H9 (cell line): Measurements from ENCODE around the gene CHMP4B. TPM values are rescaled to one million over a fixed set of nuclear protein-coding genes. Genes with fewer than 3 reads are reported as not detected.

ENCODE experiments used
- DNase-seq: peaks from one replicate; pipeline ENCODE4 v3.0.0-alpha.2; 2017
- H2AFZ ChIP-seq: one replicate; pipeline ENCODE4 v1.6.1; 2013; ENCODE audit warnings: mild to moderate bottlenecking, low read length, control low read depth, moderate library complexity
- H2AK5ac ChIP-seq: 2 replicates; pipeline ENCODE4 v1.6.1; 2013; ENCODE audit warnings: low read length, control low read depth, mixed read lengths; ENCODE audit not compliant: insufficient read length
- H2BK120ac ChIP-seq: one replicate; pipeline ENCODE4 v1.6.1; 2013; ENCODE audit warnings: low read depth, mild to moderate bottlenecking, low read length, control low read depth, inconsistent platforms; ENCODE audit not compliant: poor library complexity, severe bottlenecking
- H2BK12ac ChIP-seq: 2 replicates; pipeline ENCODE4 v1.6.1; 2013; ENCODE audit warnings: low read length, control low read depth, mixed read lengths, low read depth; ENCODE audit not compliant: insufficient read length
- H2BK15ac ChIP-seq: 2 replicates; pipeline ENCODE4 v1.6.1; 2013; ENCODE audit warnings: low read depth, low read length, control low read depth
- H2BK20ac ChIP-seq: one replicate; pipeline ENCODE4 v1.6.1; 2013; ENCODE audit warnings: low read depth, mild to moderate bottlenecking, low read length, control low read depth, inconsistent platforms; ENCODE audit not compliant: poor library complexity, severe bottlenecking
- H2BK5ac ChIP-seq: 2 replicates; pipeline ENCODE4 v1.6.1; 2013; ENCODE audit warnings: low read length, control low read depth, mixed read lengths; ENCODE audit not compliant: insufficient read length
- H3K14ac ChIP-seq: 2 replicates; pipeline ENCODE4 v1.6.1; 2013; ENCODE audit warnings: low read length, control low read depth; ENCODE audit not compliant: insufficient read depth
- H3K18ac ChIP-seq: 2 replicates; pipeline ENCODE4 v1.6.1; 2013; ENCODE audit warnings: low read depth, mild to moderate bottlenecking, mixed read lengths, low read length, control low read depth; ENCODE audit not compliant: insufficient read length
- H3K23ac ChIP-seq: 2 replicates; pipeline ENCODE4 v1.6.1; 2013; ENCODE audit warnings: low read length, control low read depth, mixed read lengths, low read depth; ENCODE audit not compliant: insufficient read length
- H3K23me2 ChIP-seq: 2 replicates; pipeline ENCODE4 v1.6.1; 2013; ENCODE audit warnings: low read depth, mild to moderate bottlenecking, mixed read lengths, low read length, control low read depth; ENCODE audit not compliant: insufficient read length, poor library complexity, severe bottlenecking
- H3K27ac ChIP-seq: 2 replicates; pipeline ENCODE4 v1.5.1; 2013; ENCODE audit warnings: low read length, control low read depth, mixed read lengths, low read depth; ENCODE audit not compliant: insufficient read length
- H3K27me3 ChIP-seq: 2 replicates; pipeline ENCODE4 v1.6.1; 2013; ENCODE audit warnings: low read length, control low read depth, inconsistent platforms; ENCODE audit not compliant: insufficient read depth
- H3K4ac ChIP-seq: 2 replicates; pipeline ENCODE4 v1.6.1; 2013; ENCODE audit warnings: low read depth, mild to moderate bottlenecking, control low read depth, inconsistent platforms, low read length, moderate library complexity
- H3K4me1 ChIP-seq: 2 replicates; pipeline ENCODE4 v1.6.1; 2013; ENCODE audit warnings: low read length, control low read depth, inconsistent platforms; ENCODE audit not compliant: insufficient read depth
- H3K4me2 ChIP-seq: 2 replicates; pipeline ENCODE4 v1.6.1; 2013; ENCODE audit warnings: low read length, control low read depth, mixed read lengths; ENCODE audit not compliant: insufficient read length, insufficient read depth
- H3K56ac ChIP-seq: 2 replicates; pipeline ENCODE4 v1.6.1; 2013; ENCODE audit warnings: low read depth, mild to moderate bottlenecking, mixed read lengths, low read length, control low read depth; ENCODE audit not compliant: insufficient read length
- H3K79me1 ChIP-seq: 2 replicates; pipeline ENCODE4 v1.6.1; 2013; ENCODE audit warnings: low read depth, mild to moderate bottlenecking, moderate library complexity, low read length, control low read depth, inconsistent platforms; ENCODE audit not compliant: insufficient read depth, poor library complexity, severe bottlenecking
- H3K79me2 ChIP-seq: 2 replicates; pipeline ENCODE4 v1.6.1; 2013; ENCODE audit warnings: low read length, control low read depth, inconsistent platforms; ENCODE audit not compliant: insufficient read depth
- H3K9ac ChIP-seq: 2 replicates; pipeline ENCODE4 v1.6.1; 2013; ENCODE audit warnings: low read length, control low read depth, mixed read lengths; ENCODE audit not compliant: insufficient read length; ENCODE audit errors: extremely low read depth
- H3K9me3 ChIP-seq: one replicate; pipeline ENCODE4 v1.6.1; 2013; ENCODE audit warnings: low read depth, low read length, inconsistent platforms; ENCODE audit not compliant: control insufficient read depth
- H3T11ph ChIP-seq: one replicate; pipeline ENCODE4 v1.6.1; 2013; ENCODE audit warnings: mild to moderate bottlenecking, low read length, control low read depth, inconsistent platforms
- H4K20me1 ChIP-seq: one replicate; pipeline ENCODE4 v1.6.1; 2013; ENCODE audit not compliant: control insufficient read depth, insufficient read length, insufficient read depth
- H4K5ac ChIP-seq: 2 replicates; pipeline ENCODE4 v1.6.1; 2013; ENCODE audit warnings: low read depth, mild to moderate bottlenecking, mixed read lengths, low read length, control low read depth; ENCODE audit not compliant: insufficient read length
- H4K8ac ChIP-seq: replicated peaks from 2 replicates; pipeline ENCODE4 v1.6.1; 2013; ENCODE audit warnings: low read length, control low read depth, mixed read lengths, low read depth; ENCODE audit not compliant: insufficient read length
- H4K91ac ChIP-seq: 2 replicates; pipeline ENCODE4 v1.6.1; 2013; ENCODE audit warnings: low read depth, mild to moderate bottlenecking, moderate library complexity, mixed read lengths, low read length, control low read depth; ENCODE audit not compliant: insufficient read length
- H3K27ac Mint-ChIP-seq, 3 experiments: 2 replicates in 2 of 3; 3 replicates in 1 of 3; pipeline ENCODE4 v1.8.0; 2020 to 2021; ENCODE audit warnings: mixed read lengths in 3 of 3, mild to moderate bottlenecking in 1 of 3, moderate library complexity in 1 of 3
- H3K27me3 Mint-ChIP-seq: 2 replicates; pipeline ENCODE4 v1.8.0; 2021; ENCODE audit warnings: low read depth, mild to moderate bottlenecking, moderate library complexity, mixed read lengths
- H3K36me3 Mint-ChIP-seq, 3 experiments: 2 replicates in 2 of 3; 3 replicates in 1 of 3; pipeline ENCODE4 v1.8.0; 2020 to 2021; ENCODE audit warnings: low read depth in 3 of 3, mixed read lengths in 3 of 3; ENCODE audit not compliant: insufficient read depth in 1 of 3
- H3K4me1 Mint-ChIP-seq, 2 experiments: 2 replicates each; pipeline ENCODE4 v1.8.0; 2020; ENCODE audit warnings: mixed read lengths in 2 of 2
- H3K4me3 Mint-ChIP-seq, 2 experiments: 2 replicates in 1 of 2; 3 replicates in 1 of 2; pipeline ENCODE4 v1.8.0; 2020 to 2021; ENCODE audit warnings: mild to moderate bottlenecking in 2 of 2, mixed read lengths in 2 of 2, moderate library complexity in 1 of 2
- H3K9me3 Mint-ChIP-seq, 2 experiments: 2 replicates in 1 of 2; 3 replicates in 1 of 2; pipeline ENCODE4 v1.8.0; 2020; ENCODE audit warnings: mild to moderate bottlenecking in 2 of 2, mixed read lengths in 2 of 2, moderate library complexity in 1 of 2
- WGBS: extraction: QIAGEN DNeasy Blood & Tissue Kit; methylation state at CpG from one replicate; pipeline ENCODE4 v1.1.7; 2013; ENCODE audit warnings: missing lambda C conversion rate, low lambda C conversion rate, mixed read lengths; ENCODE audit not compliant: insufficient read length; ENCODE audit errors: extremely low coverage; 5-methylcytosine and 5-hydroxymethylcytosine counted together
- total RNA-seq: library from RNA; stranded (reverse); gene quantifications from 2 replicates; pipeline ENCODE4 v1.2.1, GENCODE V29; 2021
- TF ChIP-seq, protein P1 (sequence below): fragments of 200-600 bp; sonication (generic); conservative IDR thresholded peaks from 3 replicates; pipeline ENCODE4 v1.8.0; 2021; ENCODE audit warnings: antibody characterized with exemption, mild to moderate bottlenecking

CHMP4B gene
- total RNA-seq, 1 experiment from 2014 or later: 94.9 TPM

DNA sequence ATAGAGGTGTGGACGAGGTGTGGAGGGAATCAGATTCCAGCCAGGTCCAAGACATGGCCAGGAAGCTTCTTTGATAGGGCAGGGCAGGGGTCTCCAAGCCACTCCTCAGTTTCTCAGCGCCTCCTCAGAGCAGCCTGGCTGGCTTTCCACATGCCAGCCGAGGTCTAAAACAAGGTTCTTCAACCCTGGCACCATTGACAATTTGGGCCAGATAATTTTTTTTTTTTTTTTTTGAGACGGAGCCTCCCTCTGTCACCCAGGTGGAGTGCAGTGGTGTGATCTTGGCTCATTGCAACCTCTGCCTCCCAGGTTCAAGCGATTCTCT is 21.3 kb upstream of the CHMP4B start:
- Histone ChIP-seq H2BK20ac (no peak overlapping the region), H4K8ac (no peak overlapping the region), H3K23ac (no peak overlapping the region), H4K5ac (no peak overlapping the region), H2BK15ac (no peak overlapping the region), H2BK12ac (no peak overlapping the region), H2AFZ (no peak overlapping the region), H3K27me3 (no peaks in the 10 kb centered on the region), H3K79me2 (no peaks in the 10 kb centered on the region), H3K79me1 (no peaks in the 10 kb centered on the region), H3K9me3 (no peaks in the 10 kb centered on the region), H3K4me1 (no peaks in the 10 kb centered on the region), H3T11ph (no peak overlapping the region), H3K27ac (no peak overlapping the region), H3K18ac (no peak overlapping the region), H3K4ac (no peak overlapping the region), H3K14ac (no peak overlapping the region), H4K91ac (no peak overlapping the region), H3K23me2 (no peaks in the 10 kb centered on the region), H2BK5ac (no peak overlapping the region), H2AK5ac (no peak overlapping the region), H3K9ac (no peak overlapping the region), H4K20me1 (no peaks in the 10 kb centered on the region), H3K56ac (no peak overlapping the region), H2BK120ac (no peak overlapping the region), H3K4me2 (no peak overlapping the region)
- Mint-ChIP-seq H3K27ac (peak overlapping the region in 1 of 3 experiments; percentile 64; a peak in 1 of 7 replicates), H3K4me3 (no peak overlapping the region), H3K4me1 (peaks cover 2 to 3% of the 10 kb centered on the region in 2 experiments; a peak in 1 of 4 replicates), H3K27me3 (no peaks in the 10 kb centered on the region), H3K36me3 (peaks cover 0 to 7% (median 0%) of the 10 kb centered on the region in 3 experiments; a peak in 1 of 7 replicates), H3K9me3 (no peaks in the 10 kb centered on the region)
- TF ChIP-seq, protein P1, sequence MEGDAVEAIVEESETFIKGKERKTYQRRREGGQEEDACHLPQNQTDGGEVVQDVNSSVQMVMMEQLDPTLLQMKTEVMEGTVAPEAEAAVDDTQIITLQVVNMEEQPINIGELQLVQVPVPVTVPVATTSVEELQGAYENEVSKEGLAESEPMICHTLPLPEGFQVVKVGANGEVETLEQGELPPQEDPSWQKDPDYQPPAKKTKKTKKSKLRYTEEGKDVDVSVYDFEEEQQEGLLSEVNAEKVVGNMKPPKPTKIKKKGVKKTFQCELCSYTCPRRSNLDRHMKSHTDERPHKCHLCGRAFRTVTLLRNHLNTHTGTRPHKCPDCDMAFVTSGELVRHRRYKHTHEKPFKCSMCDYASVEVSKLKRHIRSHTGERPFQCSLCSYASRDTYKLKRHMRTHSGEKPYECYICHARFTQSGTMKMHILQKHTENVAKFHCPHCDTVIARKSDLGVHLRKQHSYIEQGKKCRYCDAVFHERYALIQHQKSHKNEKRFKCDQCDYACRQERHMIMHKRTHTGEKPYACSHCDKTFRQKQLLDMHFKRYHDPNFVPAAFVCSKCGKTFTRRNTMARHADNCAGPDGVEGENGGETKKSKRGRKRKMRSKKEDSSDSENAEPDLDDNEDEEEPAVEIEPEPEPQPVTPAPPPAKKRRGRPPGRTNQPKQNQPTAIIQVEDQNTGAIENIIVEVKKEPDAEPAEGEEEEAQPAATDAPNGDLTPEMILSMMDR: no peak
- no CpG with 5 or more reads among the region's 5 CpGs for WGBS
- DNase-seq: no peak
